Measurements from ENCODE around the gene RNASE11.
"Not testable (repeated sequence)": the region's sequence is repeated elsewhere in the genome, so short reads cannot be mapped to it uniquely, and the experiment has no call there.

The RNASE11 gene

GRCh38 chr14:20578325-20578724 lies 9.5 kb downstream of the RNASE11 start:
- DNase-seq, result no peak

DNA sequence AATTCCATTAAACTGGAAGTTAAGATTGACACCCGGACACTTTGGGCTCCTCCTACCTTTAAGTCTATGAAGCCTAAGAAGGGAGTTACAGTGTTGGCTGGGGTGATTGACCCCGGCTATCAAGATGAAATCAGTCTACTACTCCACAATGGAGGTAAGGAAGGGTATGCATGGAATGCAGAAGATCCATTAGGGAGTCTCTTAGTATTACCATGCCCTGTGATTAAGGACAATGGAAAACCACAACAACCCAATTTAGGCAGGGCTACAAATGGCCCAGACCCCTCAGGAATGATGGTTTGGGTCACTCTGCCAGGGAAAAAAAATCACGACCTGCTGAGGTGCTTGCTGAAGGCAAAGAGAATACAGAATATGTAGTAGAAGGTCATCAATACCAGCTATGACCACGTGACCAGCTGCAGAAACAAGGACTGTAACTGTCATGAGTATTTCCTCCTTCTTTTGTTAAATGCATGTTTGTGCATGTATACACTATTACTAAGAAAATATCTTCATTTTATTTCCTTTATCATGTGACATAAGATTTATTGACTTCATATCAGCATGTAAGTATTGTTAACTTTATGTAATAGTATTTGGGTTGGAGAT lies 15.3 kb downstream of the RNASE11 start:
- not testable (repeated sequence) for DNase-seq

DNA sequence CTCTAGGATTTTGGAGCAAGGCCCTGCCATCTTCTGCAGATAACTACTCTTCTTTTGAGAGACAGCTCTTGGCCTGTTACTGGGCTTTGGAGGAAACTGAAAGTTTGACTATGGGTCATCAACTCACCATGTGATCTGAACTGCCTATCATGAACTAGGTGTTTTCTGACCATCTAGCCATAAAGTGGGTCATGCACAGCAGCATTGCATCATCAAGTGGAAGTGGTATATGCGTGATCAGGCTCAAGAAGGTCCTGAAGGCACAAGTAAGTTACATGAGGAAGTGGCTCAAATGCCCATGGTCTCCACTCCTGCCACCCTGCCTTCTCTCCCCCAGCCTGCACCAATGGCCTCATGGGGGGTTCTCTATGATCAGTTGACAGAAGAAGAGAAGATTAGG lies 17.1 kb downstream of the RNASE11 start:
- DNase-seq, result not testable (repeated sequence)

- not testable (repeated sequence) for DNase-seq
Observed at GRCh38 chr14:20569865-20570264, 17.9 kb downstream of the RNASE11 start.

DNA sequence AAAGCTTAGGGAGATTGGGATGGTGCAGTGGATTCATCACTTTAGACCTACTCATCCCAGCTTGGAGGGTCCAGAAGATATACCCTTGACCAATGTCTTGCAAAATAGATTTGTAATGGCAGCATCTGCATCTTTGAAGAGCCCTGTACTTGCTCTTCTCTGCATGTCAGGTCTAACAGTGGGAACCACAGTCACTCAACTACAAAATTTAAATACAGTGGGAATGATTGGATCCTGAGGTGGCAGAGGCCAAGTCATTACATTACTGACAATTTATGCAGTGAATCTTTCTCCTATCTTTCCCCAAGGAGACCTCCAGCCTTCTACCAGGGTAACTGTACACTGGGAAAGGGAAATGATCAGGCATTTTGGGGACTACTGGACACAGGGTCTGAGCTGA lies 18.7 kb downstream of the RNASE11 start:
- DNase-seq, result no peak

- no peak for DNase-seq
Observed at GRCh38 chr14:20568393-20568792, 19.4 kb downstream of the RNASE11 start.

DNA sequence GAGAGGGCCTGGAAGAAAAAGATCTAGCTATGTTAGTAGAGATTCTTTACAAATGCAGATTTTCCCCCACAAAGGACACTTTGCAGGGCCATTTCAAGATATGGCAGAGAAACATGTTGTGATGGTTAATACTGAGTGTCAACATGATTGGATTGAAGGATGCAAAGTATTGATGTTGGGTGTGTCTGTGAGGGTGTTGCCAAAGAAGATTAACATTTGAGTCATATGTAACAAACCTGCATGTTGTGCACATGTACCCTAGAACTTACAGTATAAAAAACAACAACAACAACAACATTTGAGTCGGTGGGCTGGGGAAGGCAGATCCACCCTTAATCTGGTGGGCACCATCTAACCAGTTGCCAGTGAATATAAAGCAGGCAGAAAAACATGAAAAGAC lies 20.6 kb downstream of the RNASE11 start:
- DNase-seq, result not testable (repeated sequence)

DNA sequence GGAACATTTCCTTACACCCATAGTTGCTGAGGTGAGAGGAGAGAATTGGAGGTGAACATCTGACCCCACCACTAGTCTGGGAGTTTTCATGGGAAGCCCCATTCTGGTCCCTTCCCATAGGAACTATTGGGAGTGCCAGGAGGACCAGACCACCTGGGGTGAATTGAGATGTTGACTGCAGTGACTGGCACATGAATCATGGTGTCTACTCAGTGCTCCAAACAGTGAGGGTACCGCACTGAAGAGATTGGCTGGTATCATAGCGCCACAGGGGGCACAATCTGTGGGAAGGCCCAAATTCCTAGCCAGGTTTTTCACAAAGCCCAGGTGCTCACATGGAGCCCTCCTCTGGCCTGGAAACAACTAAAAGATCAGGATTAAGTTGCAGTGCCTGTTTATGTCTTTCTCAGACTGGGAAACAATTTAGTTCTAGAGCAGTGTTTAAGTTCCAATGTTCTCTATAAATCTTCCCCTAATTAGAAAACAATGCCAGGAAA lies 23.3 kb downstream of the RNASE11 start:
- no peak for DNase-seq

DNA sequence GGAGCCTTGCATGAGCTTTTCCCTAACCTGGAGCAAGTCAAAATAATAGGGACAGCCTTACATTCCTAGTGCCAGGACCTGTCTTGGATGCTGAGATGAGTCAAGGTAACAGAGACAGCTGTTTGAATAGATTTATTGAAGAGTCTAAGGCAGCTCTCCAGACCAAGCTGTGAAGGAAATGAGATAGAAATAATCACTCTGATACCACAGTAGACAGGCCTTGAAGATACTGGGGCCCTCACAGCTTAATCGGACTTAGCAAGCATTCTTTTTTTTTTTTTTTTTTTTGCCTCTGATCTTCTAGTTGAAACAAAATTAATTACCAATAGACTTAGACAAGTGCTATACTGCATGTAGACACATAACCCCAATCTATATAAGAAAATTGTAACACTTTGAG lies 23.8 kb downstream of the RNASE11 start:
- no peak for DNase-seq

DNA sequence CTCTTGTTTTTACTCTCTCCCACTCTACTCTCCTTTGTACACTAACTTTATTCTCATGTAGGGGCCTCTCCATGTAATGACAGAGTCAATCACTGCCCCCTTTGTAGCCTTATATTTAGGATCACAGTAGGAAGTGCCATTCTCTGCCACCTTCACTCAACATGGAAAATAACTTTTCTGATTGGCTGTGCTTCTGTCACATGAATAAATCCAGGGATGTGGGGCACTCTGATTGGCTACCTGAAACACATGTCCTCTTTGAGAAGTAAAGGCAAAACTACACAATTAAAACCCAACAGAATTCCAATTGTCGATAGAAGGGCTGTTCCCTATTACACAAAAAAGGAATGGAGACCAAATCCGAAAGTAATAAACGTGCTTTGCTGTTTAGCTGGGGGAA lies 26.8 kb downstream of the RNASE11 start, which contains the start of gene RNASE9:
TSS of gene RNASE9 (minus strand) at position 87 of the 400 bp plus-strand sequence.
- no peak for DNase-seq

GRCh38 chr14:20559461-20559904 lies 28.3 kb downstream of the RNASE11 start:
- no peak for DNase-seq

GRCh38 chr14:20557212-20557542 lies 30.6 kb downstream of the RNASE11 start:
- no peak for DNase-seq

GRCh38 chr14:20556500-20557211 lies 31.1 kb downstream of the RNASE11 start:
- DNase-seq, result no peak

- DNase-seq, result no peak
Observed at GRCh38 chr14:20555845-20556244, 32.0 kb downstream of the RNASE11 start.

DNA sequence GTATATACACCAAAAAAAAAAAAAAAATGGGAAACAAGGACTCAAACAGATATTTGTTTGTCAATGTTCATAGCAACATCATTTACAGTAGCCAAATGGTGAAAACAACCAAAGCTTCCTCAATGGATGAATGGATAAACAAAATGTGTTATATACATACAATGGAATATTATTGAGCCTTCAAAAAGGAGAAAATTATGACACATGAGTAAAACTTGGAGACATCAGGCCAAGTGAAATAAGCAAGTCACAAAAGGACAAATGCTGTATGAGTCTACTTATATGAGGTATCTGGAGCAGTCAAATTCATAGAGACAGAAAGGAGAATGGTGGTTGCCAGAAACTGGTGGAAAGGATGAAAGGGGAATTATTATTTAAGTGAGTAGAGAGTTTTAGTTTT lies 34.8 kb downstream of the RNASE11 start:
- no peak for DNase-seq

GRCh38 chr14:20551606-20552005 lies 36.2 kb downstream of the RNASE11 start:
- DNase-seq, result no peak

DNA sequence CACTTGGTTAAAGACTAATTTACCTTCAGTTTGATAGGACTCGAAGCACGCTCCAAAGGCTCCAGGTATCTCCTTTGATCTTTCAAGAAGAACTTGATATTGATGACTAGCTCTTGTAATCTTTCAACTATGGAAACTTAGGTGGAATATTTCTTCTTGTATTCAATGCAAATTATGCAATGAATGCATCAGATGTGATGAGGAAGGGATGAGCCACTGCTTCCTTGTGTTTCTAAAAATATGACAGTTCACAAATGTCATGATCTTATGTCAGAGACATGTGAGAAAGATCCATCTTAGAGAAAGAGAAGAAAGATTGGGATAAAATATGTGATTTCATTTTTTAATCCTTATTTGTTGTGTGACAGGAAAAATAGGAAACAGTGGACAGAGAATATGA lies 36.9 kb downstream of the RNASE11 start:
- no peak for DNase-seq

GRCh38 chr14:20548414-20549158 lies 39.2 kb downstream of the RNASE11 start:
- DNase-seq, result no peak

- no peak for DNase-seq
Observed at GRCh38 chr14:20546877-20547276, 40.9 kb downstream of the RNASE11 start.

DNA sequence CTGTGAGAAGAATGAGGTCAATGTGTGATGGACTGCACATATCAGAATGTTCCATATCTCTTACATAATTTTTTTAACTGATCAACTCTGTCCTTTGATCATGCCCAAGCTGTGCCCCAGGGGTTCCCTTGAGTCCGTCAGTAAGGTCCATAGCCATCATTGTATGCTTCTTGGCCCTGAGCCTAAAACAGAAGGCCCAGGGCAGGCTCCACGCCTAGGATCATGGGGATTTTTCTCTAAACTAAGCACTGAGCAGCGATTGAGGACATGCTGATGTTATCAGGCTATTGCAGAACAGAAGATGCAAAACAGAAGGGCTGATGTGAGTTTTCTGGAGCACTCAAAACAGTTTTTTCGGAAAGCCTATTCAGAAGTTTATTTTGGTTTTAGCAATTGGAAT lies 47.9 kb downstream of the RNASE11 start:
- no peak for DNase-seq
